NCI-H1694 treated with DMSO at 0.1 percent for 48 hours (cell line): ENCODE data around the gene WDR93.
"Not testable (repeated sequence)": the region's sequence is repeated elsewhere in the genome, so short reads cannot be mapped to it uniquely, and the experiment has no call there.

ENCODE experiments used
- DNase-seq: peaks from one replicate; lab custom pipeline; 2025; lab: John Stamatoyannopoulos, UW

Gene WDR93

DNA sequence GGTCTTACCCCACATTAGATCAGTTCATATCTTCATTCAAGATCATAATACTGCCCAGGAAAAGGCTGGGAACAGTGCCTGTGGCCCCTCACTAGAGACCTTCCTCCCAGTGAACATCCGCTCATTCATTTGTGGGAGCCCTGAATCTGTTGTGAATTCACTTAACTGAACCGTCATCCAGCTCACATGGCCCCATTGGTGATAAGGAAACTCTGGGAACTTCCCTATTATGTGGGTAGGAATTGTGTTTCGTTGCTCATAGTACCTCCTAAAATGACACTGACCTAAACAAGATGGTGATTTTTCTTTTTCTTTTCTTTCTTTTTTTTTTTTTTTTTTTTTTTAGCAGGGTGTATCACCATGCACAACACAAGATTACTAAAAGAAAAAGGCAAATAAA is 78.8 kb downstream of the WDR93 start:
- no peak for DNase-seq

DNA sequence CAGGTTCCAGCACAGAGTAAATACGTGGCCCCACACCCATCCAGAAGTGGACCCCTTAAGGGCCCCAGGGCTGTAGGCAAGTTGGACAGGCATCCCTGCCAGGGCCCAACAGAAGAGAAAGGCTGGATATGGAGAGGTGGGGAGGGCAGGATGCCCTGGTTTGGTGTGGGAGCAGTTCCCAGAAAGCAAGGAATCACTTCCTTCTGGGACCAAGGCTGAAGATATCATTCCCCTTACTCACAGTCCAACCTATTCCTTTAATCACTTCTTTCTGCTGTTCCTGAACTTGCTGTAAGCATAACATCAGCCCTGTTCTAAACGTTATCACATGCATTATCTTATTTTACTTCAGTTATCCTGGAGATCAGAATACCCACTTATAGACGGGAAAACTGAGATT is 79.4 kb downstream of the WDR93 start:
- DNase-seq = no peak

DNA sequence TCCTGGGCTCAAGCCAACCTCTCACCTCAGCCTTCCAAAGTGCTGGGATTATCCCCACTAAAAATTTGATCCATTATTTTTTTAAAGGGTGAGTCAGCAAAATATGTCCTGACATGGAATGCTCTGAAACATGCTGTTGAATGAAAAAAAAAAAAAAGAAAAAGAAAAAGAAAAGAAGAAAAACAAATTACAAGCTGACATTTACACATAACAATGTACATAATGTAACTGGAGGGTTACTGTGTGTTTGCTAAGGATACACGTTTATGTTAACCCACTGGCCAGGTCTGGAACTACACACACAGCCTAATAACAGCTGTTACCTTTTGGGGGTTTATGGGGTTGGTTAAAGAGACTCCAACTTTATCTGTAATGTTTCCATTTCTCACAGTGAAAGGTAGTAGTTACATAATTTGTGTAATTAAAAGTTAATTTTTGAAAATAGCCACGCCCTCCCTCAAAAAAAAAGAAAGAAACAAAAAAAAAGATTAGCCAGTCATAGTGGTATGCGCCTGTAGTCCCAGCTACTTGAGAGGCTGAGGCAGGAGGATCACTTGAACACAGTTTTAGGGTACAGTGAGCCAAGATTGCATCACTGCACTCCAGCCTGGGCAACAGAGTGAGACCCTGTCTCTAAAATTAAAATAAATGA is 82.4 kb downstream of the WDR93 start:
- DNase-seq = no peak

DNA sequence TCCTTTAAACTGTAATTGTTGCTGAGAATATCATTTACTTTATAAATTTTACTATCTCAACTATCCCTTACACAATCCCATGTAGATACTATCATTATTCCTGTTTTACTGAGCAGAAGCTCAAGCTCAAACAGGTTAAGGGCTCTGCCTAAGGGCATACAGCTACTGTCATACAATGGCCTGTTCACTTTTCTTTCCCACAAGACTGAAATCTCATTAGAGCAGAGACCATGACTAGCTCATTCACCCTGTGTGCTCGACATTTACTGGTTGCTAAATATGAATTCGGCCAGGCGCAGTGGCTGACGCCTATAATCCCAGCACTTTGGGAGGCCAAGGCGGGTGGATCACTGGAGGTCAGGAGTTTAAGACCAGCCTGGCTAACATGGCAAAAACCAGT is 83.9 kb downstream of the WDR93 start:
- DNase-seq = no peak

DNA sequence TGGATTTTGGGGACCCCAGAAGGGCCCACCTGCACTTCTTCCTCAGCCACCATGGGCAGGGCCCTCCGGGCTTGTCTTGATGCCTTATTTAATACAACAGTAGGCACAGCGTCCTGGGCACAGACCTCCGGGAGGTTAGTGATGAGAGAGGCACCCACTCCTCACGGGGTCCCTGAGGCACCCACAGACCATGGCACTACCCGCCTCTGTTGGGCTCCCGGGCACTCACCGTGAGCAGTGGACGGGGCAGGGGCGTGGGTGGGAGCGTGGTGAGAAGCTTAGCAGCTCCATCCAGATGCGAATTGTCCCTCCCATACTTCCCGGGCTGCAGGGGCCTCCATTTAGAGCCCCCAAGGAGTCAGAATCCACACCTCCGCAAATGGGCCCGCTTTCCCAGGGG is 85.2 kb downstream of the WDR93 start:
- no peak for DNase-seq

DNA sequence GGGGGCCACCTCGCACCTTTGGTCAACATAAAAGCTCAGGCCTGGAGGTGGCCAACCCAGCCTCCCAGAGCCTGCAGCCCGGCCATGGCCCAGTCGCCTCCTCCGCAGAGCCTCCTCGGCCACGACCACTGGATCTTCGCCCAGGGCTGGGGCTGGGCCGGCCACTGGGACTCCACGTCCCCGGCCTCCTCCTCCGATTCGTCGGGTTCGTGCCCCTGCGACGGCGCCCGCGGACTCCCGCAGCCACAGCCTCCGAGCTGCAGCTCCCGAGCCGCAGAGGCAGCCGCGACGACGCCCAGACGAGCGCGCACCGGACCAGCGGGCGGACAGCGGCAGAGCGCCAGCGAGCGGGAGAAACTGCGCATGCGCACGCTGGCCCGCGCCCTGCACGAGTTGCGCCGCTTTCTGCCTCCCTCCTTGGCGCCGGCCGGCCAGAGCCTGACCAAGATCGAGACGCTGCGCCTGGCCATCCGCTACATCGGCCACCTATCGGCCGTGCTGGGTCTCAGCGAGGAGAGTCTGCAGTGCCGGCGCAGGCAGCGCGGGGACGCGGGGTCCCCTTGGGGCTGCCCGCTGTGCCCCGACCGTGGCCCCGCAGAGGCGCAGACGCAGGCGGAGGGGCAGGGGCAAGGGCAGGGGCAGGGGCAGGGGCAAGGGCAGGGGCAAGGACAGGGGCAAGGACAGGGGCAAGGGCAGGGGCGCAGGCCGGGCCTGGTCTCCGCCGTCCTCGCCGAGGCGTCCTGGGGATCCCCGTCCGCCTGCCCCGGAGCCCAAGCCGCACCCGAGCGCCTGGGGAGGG is 85.9 kb downstream of the WDR93 start, which contains the start of gene MESP2:
Gene MESP2 (plus strand): TSS at position 59 of the 799 bp plus-strand sequence. CDS start 26 bp downstream, at position 85.
- DNase-seq = no peak

DNA sequence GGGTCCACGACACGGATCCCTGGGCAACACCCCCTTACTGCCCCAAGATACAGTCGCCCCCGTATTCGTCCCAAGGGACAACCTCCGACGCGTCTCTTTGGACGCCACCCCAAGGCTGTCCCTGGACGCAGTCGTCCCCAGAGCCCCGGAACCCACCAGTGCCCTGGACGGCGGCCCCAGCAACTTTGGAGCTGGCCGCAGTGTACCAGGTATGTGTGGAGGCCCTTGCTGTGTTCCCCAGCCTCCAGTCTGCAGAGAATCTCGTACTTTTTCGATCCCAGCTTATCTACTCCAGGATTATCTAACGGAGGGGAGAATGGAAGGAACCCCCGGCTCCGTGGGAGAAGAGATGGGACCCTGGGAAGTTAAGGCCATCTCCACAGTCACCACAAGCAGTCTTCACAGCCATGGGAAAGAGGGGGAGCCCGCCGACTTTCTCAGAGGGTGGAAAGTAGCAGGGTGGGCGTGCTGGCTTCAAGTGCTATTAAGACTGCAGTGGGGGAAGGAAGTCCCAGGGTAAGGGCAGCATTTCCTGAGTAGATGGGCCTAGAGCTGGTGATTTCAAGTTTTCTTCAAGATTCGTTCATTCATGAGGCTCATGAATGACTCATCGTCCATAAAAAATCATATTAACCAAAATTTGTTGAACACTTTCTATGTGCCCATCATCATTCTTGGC is 86.6 kb downstream of the WDR93 start:
- no peak for DNase-seq

DNA sequence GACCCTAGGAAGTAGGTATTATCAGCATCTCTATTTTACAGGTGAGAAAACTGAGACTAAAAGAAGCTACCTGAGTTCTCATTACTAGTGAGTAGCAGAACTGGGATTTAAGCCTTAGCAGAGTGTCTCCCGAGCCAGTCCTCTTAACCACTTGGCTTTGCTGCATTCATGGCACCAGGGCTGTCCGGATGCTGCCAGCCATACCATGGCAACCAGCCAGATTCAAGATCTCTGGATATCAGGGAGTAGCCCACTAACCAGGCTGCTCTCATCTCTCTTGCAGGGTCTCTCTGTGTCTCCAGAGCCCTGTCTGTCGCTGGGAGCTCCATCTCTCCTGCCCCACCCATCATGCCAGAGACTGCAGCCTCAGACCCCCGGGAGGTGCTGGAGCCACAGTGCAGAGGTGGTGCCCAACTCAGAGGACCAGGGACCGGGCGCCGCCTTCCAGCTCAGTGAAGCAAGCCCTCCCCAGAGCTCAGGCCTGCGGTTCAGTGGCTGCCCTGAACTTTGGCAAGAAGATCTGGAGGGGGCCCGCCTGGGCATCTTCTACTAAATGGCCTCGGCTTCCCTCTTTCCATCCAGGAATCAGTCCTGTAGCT is 87.3 kb downstream of the WDR93 start:
- DNase-seq = no peak

DNA sequence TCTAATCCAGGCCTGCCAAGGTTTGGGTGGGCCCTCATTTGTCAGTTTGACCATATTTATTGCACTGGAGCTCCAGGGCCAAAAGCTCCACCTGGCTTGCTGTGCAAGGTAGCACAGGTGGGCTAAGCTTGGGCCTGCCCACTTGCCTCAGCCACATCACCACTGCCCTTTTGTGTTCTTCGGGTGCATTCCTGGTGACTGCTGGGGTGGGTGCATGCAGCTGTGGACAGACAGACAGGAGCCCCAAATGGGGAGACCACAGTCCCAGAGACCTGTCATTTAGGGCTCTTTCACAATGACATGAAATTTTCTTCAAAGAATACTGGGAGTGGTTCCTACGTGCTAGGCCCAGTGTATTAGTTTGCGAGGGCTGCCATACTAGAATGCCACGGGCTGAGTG is 88.2 kb downstream of the WDR93 start:
- no peak for DNase-seq

DNA sequence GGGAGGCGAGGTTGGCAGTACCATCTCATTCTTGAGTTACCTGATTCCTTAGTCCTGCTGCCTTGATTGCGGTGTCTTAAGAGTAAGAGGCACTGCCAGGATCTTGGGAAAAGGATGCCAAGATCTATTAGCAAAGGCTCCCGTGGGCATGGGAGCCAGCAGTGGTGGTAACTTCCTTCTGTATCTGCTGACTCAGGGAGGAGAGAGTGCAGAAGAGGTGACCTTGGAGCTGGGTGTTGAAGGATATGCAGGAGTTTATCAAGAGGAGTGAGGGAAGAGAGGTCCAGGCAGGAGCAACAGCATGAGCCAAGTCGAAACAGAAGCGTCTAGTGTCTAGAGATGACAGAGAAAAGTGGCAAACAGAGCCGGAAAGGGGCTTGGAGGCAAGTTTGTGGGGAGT is 90.0 kb downstream of the WDR93 start:
- no peak for DNase-seq

DNA sequence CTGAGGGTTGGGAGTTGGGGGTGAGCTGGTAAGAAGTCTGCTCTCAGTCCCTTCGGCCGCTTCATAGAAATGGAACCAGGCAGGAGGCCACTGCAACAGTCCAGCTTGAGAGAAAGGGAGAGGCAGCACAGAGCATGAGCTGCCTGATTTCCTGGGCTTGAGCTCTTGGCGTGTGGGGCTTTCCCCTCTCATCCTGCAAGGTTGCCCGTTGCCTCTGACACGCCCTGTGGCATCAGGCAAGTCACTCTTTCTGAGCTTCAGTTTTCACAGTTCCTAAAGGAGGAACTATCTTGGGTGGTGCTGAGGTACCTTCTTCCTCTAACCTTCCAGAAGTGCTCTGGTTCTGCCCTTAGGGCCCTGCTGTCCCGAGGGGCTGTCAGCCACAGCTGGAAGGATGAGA is 90.4 kb downstream of the WDR93 start:
- DNase-seq = no peak

DNA sequence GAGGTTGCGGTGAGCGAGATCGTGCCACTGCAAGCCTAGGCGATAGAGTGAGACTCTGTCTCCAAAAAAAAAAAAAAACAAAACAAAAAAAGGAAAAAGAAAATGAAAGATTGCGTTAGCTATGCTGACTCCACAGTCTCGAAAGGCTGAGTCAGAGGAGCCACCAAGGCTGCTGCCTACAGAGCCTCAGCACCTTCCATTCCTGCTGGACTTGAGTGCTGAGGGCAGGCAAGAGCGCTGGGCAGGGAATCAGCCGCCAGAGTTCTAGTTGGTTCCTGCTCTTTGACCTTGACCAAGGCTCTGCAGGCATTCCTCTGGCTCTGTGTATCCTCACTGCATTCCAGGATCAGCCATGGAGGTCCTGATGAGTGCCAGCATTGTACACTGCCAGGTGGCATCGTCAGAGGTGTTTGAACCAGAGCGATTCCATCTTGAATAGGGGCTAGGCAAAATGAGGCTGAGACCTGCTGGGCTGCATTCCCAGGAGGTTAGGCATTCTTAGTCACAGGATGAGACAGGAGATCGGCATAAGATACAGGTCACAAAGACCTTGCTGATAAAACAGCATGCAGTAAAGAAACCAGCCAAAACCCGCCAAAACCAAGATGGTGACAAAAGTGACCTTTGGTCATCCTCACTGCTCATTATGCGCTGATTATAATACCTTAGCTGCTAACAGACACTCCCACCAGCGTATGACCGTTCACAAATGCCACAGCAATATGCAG is 91.4 kb downstream of the WDR93 start:
- no peak for DNase-seq

DNA sequence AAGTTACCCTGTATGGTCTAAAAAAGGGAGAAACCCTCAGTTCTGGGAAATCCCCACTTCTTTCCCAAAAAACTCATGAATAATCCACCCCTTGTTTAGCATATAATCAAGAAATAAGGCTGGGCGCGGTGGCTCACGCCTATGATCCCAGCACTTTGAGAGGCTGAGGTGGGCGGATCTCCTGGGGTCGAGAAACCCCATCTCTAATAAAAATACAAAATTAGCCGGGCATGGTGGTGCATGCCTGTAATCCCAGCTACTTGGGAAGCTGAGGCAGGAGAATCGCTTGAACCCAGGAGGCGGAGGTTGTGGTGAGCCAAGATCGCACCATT is 92.0 kb downstream of the WDR93 start:
- DNase-seq = not testable (repeated sequence)

DNA sequence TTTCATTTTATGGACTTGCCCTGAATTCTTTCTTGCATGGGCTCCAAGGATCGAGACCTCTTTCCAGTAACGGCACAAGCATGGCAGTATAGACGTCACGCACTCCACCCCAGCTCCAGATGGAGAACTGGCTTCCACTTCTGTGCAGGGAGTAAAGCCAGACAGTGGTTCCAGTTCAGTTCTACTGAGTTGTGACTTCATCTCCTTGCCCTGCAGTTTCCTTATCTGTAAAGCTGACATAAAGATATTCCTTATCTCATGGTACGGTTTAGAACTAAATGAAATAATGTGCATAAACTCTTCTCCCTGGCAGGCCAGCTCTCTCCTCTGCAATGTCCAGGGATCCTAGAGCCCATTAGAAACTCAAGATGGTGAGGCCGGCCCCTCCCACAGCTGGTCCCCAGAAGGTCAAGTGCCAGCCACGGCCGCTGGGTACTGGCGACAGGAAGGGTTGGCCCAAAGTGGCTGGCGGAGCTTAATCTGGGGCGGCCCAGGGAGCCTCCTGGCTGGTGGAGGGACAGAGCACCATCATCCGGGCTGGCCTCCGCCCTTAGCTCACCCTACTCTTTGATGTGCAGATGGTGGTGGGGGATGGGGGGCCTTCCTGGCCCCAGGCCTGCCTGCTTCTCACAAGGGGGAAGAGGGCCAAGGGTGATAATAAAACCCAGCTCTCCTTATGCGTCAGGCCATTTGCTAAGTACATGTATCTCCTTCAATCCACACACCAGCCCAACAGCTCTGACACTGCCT is 92.7 kb downstream of the WDR93 start:
- DNase-seq = no peak

DNA sequence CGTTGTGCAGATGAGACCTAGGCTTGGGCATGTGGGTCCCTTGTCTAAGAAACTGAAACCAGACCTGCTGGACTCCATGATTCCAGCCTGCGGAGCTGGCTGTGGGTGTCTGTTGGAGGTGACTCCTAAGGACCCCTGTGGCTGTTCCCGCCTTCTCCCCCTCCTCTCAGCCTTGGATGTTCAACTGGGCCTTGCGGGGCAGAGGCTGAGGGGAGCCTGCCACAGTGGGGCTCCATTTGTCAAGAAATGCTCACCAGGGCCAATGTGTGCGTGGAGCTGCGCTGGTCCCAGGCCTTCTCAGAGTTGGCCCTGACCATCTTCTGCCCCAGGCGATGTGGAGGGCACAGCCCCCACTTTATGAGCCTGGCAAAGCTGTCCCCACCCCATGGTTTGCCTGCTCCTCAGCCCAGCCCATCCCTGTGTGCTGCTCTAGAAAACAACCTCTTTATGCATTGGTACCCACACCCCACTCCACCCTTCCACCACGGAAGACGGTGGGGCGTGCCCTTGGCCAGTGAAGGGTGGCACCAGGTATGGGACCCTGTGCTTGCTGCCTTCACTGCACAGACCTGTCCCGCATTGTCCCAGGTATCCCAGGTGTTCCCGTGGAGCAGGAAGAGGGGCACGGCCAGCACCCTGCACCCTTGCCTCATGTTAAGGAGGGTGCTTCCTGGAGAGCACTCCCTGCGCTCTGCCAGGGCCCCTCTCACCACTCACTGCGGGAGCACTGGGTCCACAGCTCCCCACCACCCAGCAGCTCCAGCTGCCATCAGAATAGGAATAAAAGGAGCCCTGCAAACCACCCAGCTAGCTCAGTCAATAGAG is 93.5 kb downstream of the WDR93 start:
- no peak for DNase-seq

DNA sequence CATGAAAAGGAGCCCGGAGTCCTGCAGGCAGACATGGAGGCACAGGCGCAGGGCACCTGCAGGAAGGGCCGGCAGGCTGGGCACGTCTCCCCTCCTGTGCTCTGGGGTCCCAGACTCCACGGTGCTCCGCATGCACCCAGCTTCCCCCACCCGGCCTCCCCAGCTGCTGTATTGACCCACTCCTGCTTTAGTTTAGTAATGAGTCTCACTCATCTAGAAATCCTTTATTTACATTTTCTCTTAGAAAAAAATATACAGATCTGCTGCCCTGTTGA is 94.0 kb downstream of the WDR93 start:
- DNase-seq = no peak

DNA sequence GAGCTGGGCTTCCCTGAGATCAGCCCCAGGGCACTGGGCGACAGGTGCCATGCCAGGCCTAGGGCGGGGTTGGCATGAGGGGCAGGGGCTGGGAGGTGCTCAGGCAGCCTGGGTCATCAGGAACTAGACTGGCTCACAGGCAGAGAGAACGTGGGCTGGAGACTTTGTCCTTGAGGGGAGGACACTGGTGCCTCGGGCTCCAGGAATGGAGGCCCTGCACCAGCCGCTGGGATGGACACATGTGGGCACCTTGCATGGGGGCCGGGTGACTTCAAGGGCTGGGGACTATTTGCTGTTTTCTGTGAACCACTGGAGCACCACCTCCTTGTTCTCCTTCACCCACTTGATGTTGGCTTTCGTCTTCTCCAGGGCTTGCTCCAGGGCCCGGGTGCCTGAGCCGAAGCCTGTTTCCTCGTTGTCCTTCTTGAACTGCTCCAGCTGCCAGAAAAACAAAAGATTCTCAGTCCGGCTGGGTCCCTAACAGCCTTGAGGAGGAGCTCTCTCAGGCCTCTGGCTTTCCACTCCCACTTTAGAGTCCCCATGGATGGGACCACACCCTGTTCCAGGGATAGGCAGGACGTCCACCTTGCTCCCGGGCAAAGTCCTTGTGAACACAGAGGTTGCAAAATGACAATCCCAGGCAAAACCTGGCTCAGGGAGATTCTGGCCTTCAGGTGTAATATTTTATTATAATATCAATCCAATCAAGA is 94.6 kb downstream of the WDR93 start:
- no peak for DNase-seq

DNA sequence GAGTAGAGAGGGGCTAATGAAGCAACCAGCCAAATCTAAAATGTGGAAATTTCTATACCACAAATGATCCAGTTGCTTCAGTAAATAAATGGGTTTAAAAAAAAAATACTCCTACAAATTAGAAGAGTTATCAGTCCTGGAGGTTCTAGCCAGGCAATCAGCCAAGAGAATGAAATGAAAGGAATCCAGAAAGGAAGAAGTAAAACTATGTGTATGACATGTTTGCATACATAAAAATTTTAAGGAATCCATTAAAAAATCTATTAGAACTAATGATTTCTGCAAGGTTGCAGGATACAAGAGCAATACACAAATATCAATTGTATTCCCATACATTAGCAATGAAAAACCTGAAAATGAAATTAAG is 95.1 kb downstream of the WDR93 start:
- DNase-seq = no peak

DNA sequence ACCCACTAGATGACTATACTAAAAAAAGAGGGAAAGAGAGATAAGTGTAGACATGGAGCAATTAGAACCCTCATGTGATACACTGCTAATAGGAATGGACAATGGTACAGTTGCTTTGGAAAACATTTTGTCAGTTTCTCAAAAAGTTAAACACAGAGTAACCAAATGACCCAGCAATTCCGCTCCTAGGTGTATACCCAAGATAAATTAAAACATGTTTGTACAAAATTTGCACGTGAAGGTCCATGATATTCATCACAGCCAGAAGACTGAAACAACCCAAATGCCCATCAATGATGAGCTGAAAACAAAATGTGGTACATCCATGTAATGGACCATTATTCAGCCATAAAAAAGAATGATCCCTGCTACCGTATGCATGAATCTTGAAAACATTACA is 97.3 kb downstream of the WDR93 start:
- no peak for DNase-seq

DNA sequence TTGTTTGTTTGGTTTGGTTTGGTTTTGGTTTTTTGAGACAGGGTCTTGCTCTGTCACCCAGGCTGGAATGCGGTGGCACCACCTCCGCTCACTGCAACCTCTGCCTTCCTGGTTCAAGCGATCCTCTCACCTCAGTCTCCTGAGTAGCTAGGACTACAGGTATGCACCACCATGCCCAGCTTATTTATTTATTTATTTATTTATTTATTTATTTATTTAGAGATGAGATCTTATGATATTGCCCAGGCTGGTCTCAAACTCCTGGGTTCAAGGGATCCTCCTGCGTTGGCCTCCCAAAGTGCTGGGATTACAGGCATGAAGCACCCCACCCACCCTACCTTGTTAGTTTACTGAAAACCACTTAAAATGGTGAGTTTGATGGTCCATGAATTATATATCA is 98.0 kb downstream of the WDR93 start:
- not testable (repeated sequence) for DNase-seq
